Neural progenitor cell (in vitro differentiated cells): ENCODE data around the gene NLRP7. TPM values are rescaled to one million over a fixed set of nuclear protein-coding genes. Genes with fewer than 3 reads are reported as not detected.
A peak's percentile ranks its signal among the peaks of the same experiment; 100 is the strongest.
"Not testable (repeated sequence)": the region's sequence is repeated elsewhere in the genome, so short reads cannot be mapped to it uniquely, and the experiment has no call there.

Source experiments
- DNase-seq: peaks from one replicate; pipeline ENCODE4 v3.0.0-alpha.2; 2016; ENCODE audit warnings: low spot score
- H2AFZ ChIP-seq: fragments of 200-600 bp; sonication (generic); replicated peaks from 2 replicates; pipeline ENCODE4 v1.6.1; 2016; ENCODE audit warnings: antibody characterized with exemption
- H3F3A ChIP-seq: fragments of 200-600 bp; sonication (generic); 2 replicates; pipeline ENCODE4 v1.6.1; 2016; ENCODE audit warnings: antibody characterized with exemption, low read depth
- H3K27ac ChIP-seq: fragments of 200-600 bp; sonication (generic); 2 replicates; pipeline ENCODE4 v1.5.1; 2016; ENCODE audit warnings: mild to moderate bottlenecking
- H3K27me3 ChIP-seq: fragments of 200-600 bp; sonication (generic); 2 replicates; pipeline ENCODE4 v1.6.1; 2016; ENCODE audit warnings: mild to moderate bottlenecking, moderate library complexity
- H3K36me3 ChIP-seq: fragments of 200-600 bp; sonication (generic); 2 replicates; pipeline ENCODE4 v1.5.1; 2016
- H3K4me1 ChIP-seq: fragments of 200-600 bp; sonication (generic); 2 replicates; pipeline ENCODE4 v1.6.1; 2016; ENCODE audit warnings: mixed run types
- H3K4me2 ChIP-seq: fragments of 200-600 bp; sonication (generic); 2 replicates; pipeline ENCODE4 v1.6.1; 2016
- H3K4me3 ChIP-seq: fragments of 200-600 bp; sonication (generic); 2 replicates; pipeline ENCODE4 v1.5.1; 2016
- H3K79me2 ChIP-seq: fragments of 200-600 bp; sonication (generic); 2 replicates; pipeline ENCODE4 v1.6.1; 2016; ENCODE audit warnings: low read depth
- H3K9ac ChIP-seq: fragments of 200-600 bp; sonication (generic); 2 replicates; pipeline ENCODE4 v1.6.1; 2016
- H3K9me3 ChIP-seq: fragments of 200-600 bp; sonication (generic); 2 replicates; pipeline ENCODE4 v1.5.1; 2016; ENCODE audit warnings: low read depth
- H4K20me1 ChIP-seq: fragments of 200-600 bp; sonication (generic); 2 replicates; pipeline ENCODE4 v1.6.1; 2016; ENCODE audit warnings: low read depth
- H3K27ac Mint-ChIP-seq: 3 replicates; pipeline ENCODE4 v1.8.0; 2021; ENCODE audit warnings: mixed read lengths
- H3K27me3 Mint-ChIP-seq: 2 replicates; pipeline ENCODE4 v1.8.0; 2022; ENCODE audit warnings: low read depth, mild to moderate bottlenecking, inconsistent platforms, moderate library complexity, mixed read lengths; ENCODE audit not compliant: insufficient read depth
- H3K36me3 Mint-ChIP-seq: 3 replicates; pipeline ENCODE4 v1.8.0; 2021; ENCODE audit warnings: mixed read lengths
- H3K4me1 Mint-ChIP-seq: 3 replicates; pipeline ENCODE4 v1.8.0; 2021; ENCODE audit warnings: mixed read lengths
- H3K4me3 Mint-ChIP-seq: 3 replicates; pipeline ENCODE4 v1.8.0; 2021; ENCODE audit warnings: mild to moderate bottlenecking, moderate library complexity, mixed read lengths
- H3K9me3 Mint-ChIP-seq: 3 replicates; pipeline ENCODE4 v1.8.0; 2020; ENCODE audit warnings: mixed read lengths
- EZH2 ChIP-seq: fragments of 200-600 bp; sonication (generic); IDR thresholded peaks from 2 replicates; pipeline ENCODE4 v1.6.1; 2017; ENCODE audit warnings: antibody characterized with exemption, mild to moderate bottlenecking, moderate library complexity
- EZH2phosphoT487 ChIP-seq: fragments of 200-600 bp; sonication (generic); IDR thresholded peaks from 2 replicates; pipeline ENCODE4 v1.6.1; 2017; ENCODE audit warnings: antibody characterized with exemption
- total RNA-seq: library from RNA; depleted of rRNA; stranded (reverse); fragments of >200 nt; gene quantifications from 2 replicates; pipeline ENCODE4 v1.2.3, GENCODE V29; 2015; ENCODE audit warnings: low replicate concordance
- TF ChIP-seq, protein P1 (sequence below): fragments of 200-600 bp; sonication (generic); IDR thresholded peaks from 2 replicates; pipeline ENCODE4 v1.5.1; 2017; ENCODE audit warnings: antibody characterized with exemption, mild to moderate bottlenecking

Gene NLRP7
- total RNA-seq, 1 donor from 2014 or later, result not detected

DNA sequence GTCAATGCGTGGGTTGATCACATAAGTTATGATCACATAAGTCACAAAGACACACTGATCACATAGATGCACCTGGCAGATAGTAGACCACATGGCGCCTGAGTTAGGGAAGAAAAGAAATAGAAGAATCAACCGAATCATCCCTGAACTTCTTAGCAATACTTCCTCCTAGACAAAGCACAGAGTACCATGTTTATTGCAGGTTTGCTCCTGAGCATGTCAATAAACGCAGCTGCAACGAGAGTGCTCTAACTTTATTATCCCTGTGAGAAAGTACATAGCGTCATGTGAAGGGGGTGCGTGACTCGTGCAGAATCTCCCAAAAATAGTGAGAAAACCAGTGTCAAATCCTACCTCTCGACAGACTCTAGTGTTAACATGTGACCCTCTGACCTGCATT, 24.1 kb downstream of the NLRP7 start:
- Histone ChIP-seq H3F3A (no peaks in the 10 kb centered on the region), H2AFZ (no peak overlapping the region), H3K4me3 (no peak overlapping the region), H3K79me2 (no peaks in the 10 kb centered on the region), H3K4me1 (no peaks in the 10 kb centered on the region), H3K9me3 (no peaks in the 10 kb centered on the region), H3K36me3 (no peaks in the 10 kb centered on the region), H3K27me3 (no peaks in the 10 kb centered on the region), H3K27ac (no peak overlapping the region), H3K9ac (no peak overlapping the region), H4K20me1 (no peaks in the 10 kb centered on the region), H3K4me2 (no peak overlapping the region)
- no peak for TF ChIP-seq EZH2phosphoT487
- TF ChIP-seq, protein P1, sequence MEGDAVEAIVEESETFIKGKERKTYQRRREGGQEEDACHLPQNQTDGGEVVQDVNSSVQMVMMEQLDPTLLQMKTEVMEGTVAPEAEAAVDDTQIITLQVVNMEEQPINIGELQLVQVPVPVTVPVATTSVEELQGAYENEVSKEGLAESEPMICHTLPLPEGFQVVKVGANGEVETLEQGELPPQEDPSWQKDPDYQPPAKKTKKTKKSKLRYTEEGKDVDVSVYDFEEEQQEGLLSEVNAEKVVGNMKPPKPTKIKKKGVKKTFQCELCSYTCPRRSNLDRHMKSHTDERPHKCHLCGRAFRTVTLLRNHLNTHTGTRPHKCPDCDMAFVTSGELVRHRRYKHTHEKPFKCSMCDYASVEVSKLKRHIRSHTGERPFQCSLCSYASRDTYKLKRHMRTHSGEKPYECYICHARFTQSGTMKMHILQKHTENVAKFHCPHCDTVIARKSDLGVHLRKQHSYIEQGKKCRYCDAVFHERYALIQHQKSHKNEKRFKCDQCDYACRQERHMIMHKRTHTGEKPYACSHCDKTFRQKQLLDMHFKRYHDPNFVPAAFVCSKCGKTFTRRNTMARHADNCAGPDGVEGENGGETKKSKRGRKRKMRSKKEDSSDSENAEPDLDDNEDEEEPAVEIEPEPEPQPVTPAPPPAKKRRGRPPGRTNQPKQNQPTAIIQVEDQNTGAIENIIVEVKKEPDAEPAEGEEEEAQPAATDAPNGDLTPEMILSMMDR, result no peak
- no peak for TF ChIP-seq EZH2
- Mint-ChIP-seq H3K27ac (no peak overlapping the region), H3K9me3 (peaks cover 19% of the 10 kb centered on the region), H3K4me1 (no peaks in the 10 kb centered on the region), H3K27me3 (peaks cover 12% of the 10 kb centered on the region), H3K36me3 (no peaks in the 10 kb centered on the region), H3K4me3 (no peak overlapping the region)
- no peak for DNase-seq

DNA sequence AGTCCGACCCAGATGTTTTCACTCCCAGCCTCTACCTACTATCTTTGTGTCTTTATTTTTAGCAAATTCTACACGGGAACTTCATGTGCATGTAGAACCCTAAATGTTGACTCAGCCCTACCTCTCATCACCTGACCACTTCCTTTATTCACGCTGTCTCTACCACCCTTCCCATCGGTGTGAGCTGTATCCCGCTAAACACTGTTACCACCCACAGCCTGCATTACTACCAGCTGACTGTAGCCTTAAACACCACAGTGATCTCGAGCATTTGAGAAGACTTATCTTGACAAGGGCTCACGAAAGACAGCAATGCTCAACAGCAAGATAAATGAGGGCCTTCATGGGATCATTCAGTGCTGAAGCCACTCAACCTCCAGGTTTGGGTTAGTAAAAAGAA, 26.2 kb downstream of the NLRP7 start:
- no peaks in the 10 kb centered on the region for H3K36me3 ChIP-seq
- H3K27ac ChIP-seq, result no peak overlapping the region
- Mint-ChIP-seq H3K27me3 (peaks cover 14% of the 10 kb centered on the region), H3K27ac (no peak overlapping the region), H3K4me3 (no peak overlapping the region), H3K9me3 (peaks cover 8% of the 10 kb centered on the region), H3K4me1 (no peaks in the 10 kb centered on the region), H3K36me3 (no peaks in the 10 kb centered on the region)
- H3K9ac ChIP-seq, result no peak overlapping the region
- H3K79me2 ChIP-seq, result no peaks in the 10 kb centered on the region
- TF ChIP-seq EZH2 (no peak), EZH2phosphoT487 (no peak)
- TF ChIP-seq, protein P1, result no peak
- no peaks in the 10 kb centered on the region for H4K20me1 ChIP-seq
- no peaks in the 10 kb centered on the region for H3K4me1 ChIP-seq
- no peaks in the 10 kb centered on the region for H3K27me3 ChIP-seq
- no peak for DNase-seq
- H2AFZ ChIP-seq, result no peak overlapping the region
- no peaks in the 10 kb centered on the region for H3F3A ChIP-seq
- no peak overlapping the region for H3K4me3 ChIP-seq
- no peak overlapping the region for H3K4me2 ChIP-seq
- H3K9me3 ChIP-seq, result no peaks in the 10 kb centered on the region

DNA sequence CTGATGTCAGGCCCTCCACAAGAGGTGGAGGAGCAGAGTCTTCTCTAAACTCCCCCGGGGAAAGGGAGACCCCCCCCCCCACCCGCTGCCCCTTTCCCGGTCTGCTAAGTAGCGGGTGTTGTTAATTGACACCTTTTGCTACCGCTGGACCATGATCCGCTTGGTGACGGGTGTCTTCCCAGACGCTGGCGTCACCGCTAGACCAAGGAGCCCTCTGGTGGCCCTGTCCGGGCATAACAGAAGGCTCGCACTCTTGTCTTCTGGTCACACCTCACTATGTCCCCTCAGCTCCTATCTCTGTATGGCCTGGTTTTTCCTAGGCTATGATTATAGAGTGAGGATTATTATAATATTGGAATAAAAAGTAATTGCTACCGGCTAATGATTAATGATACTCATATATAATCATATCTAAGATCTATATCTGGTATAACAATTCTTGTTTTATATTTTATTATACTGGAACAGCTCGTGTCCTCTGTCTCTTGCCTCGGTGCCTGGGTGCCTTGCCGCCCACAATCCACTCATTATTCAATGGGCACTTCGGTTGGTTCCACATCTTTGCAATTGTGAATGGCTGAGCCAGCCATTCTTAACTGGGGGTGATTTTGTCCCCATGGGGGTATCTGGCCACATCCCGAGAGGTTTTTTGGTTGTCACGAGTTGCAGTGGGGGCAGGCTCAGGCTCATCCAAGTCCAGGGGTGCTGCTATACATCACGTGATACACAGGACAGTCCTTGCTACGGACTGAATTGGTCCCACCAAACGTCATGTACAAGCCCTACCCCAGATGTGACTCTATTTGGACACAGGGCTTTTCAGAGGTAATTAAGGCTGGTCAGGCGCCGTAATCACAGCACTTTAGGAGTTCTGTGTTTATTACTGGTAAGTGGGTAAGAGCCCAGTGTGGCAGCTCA, 27.4 kb downstream of the NLRP7 start:
- not testable (repeated sequence) for H3K4me3 ChIP-seq, H4K20me1 ChIP-seq, H3K27ac Mint-ChIP-seq, H3K27me3 Mint-ChIP-seq, H3K27ac ChIP-seq, H3F3A ChIP-seq, H3K36me3 ChIP-seq, H3K9ac ChIP-seq, H3K4me3 Mint-ChIP-seq, H3K4me1 Mint-ChIP-seq, H3K36me3 Mint-ChIP-seq, H2AFZ ChIP-seq, H3K4me1 ChIP-seq, H3K9me3 Mint-ChIP-seq, H3K79me2 ChIP-seq, H3K9me3 ChIP-seq, H3K27me3 ChIP-seq, H3K4me2 ChIP-seq
- DNase-seq, result peak; percentile 52
- TF ChIP-seq, protein P1, result peak; percentile 47
